H1 (cell line): ENCODE results near the gene CEACAM8. TPM values are rescaled to one million over a fixed set of nuclear protein-coding genes. Genes with fewer than 3 reads are reported as not detected.

Source experiments
- CTCF ChIA-PET: fragments of 300-600 bp; sonication (Branson Sonifier 250); formaldehyde crosslinking; loops from one replicate; lab custom pipeline; 2021; ENCODE audit not compliant: partially characterized antibody; lab: Charles Lee
- POLR2A ChIA-PET: fragments of 300-600 bp; sonication (Branson Sonifier 250); formaldehyde crosslinking; loops from one replicate; lab custom pipeline; 2021; ENCODE audit warnings: inconsistent platforms; ENCODE audit not compliant: partially characterized antibody; lab: Charles Lee
- DNase-seq, 2 experiments: peaks; one replicate each; pipeline versions ENCODE4 v3.0.0 to v3.0.0-alpha.2; 2010 to 2022; ENCODE audit warnings: low spot score in 2 of 2, low read depth in 1 of 2, mixed read lengths in 1 of 2
- FAIRE-seq: peaks from 2 replicates; lab custom pipeline; 2011; peaks lifted over from hg19 to GRCh38; lab: Jason Lieb, UNC
- H2AFZ ChIP-seq: 2 replicates; pipeline ENCODE4 v1.8.1; 2012; ENCODE audit warnings: low read length, inconsistent platforms
- H2AK5ac ChIP-seq: 2 replicates; pipeline ENCODE4 v1.6.1; 2013; ENCODE audit warnings: low read depth, low read length
- H2BK120ac ChIP-seq: replicated peaks from 2 replicates; pipeline ENCODE3; 2013; ENCODE audit warnings: low read depth, low read length, inconsistent platforms
- H2BK12ac ChIP-seq: 2 replicates; pipeline ENCODE4 v1.6.1; 2013; ENCODE audit warnings: low read depth, low read length
- H2BK15ac ChIP-seq: 2 replicates; pipeline ENCODE4 v1.6.1; 2013; ENCODE audit warnings: low read length
- H2BK20ac ChIP-seq: 2 replicates; pipeline ENCODE4 v1.6.1; 2013; ENCODE audit warnings: low read length
- H2BK5ac ChIP-seq: 2 replicates; pipeline ENCODE4 v1.6.1; 2013; ENCODE audit warnings: low read depth, low read length
- H3K14ac ChIP-seq: 2 replicates; pipeline ENCODE4 v1.6.1; 2013; ENCODE audit warnings: inconsistent platforms; ENCODE audit not compliant: insufficient read length
- H3K18ac ChIP-seq: 2 replicates; pipeline ENCODE4 v1.6.1; 2013; ENCODE audit warnings: low read length; ENCODE audit errors: extremely low read depth
- H3K23ac ChIP-seq: 2 replicates; pipeline ENCODE4 v1.6.1; 2013; ENCODE audit warnings: inconsistent platforms; ENCODE audit not compliant: insufficient read length
- H3K23me2 ChIP-seq: 2 replicates; pipeline ENCODE4 v1.6.1; 2013; ENCODE audit warnings: low read depth, low read length
- H3K27ac ChIP-seq: 2 replicates; pipeline ENCODE4 v1.6.1; 2011; ENCODE audit warnings: low read depth, low read length, inconsistent platforms
- H3K27me3 ChIP-seq, 4 experiments: replicated peaks in 1 of 4; 1 replicate in 1 of 4; 2 replicates in 3 of 4; pipeline versions ENCODE4 v1.6.1 to v1.8.1; 2011 to 2013; ENCODE audit warnings: low read length in 3 of 4, mild to moderate bottlenecking in 3 of 4, inconsistent platforms in 2 of 4, mixed read lengths in 2 of 4, moderate library complexity in 1 of 4; ENCODE audit not compliant: control insufficient read depth in 3 of 4, insufficient read depth in 3 of 4; ENCODE audit errors: extremely low read depth in 1 of 4
- H3K36me3 ChIP-seq, 4 experiments: 2 replicates each; pipeline versions ENCODE4 v1.6.1 to v1.8.1; 2011 to 2013; ENCODE audit warnings: mild to moderate bottlenecking in 4 of 4, low read length in 3 of 4, moderate library complexity in 2 of 4, control low read depth in 1 of 4, inconsistent platforms in 1 of 4; ENCODE audit not compliant: insufficient read depth in 4 of 4, control insufficient read depth in 2 of 4
- H3K4ac ChIP-seq: replicated peaks from 2 replicates; pipeline ENCODE3; 2013; ENCODE audit warnings: low read length, low read depth, mixed read lengths, inconsistent platforms; ENCODE audit not compliant: insufficient read length
- H3K4me1 ChIP-seq, 4 experiments: replicated peaks in 1 of 4; 1 replicate in 1 of 4; 2 replicates in 3 of 4; pipeline versions ENCODE4 v1.6.1 to v1.8.1; 2011 to 2013; ENCODE audit warnings: low read length in 3 of 4, inconsistent platforms in 2 of 4, mixed read lengths in 1 of 4; ENCODE audit not compliant: insufficient read depth in 4 of 4, control insufficient read depth in 3 of 4
- H3K4me2 ChIP-seq, 2 experiments: 2 replicates each; pipeline versions ENCODE4 v1.6.1 to v1.8.1; 2011 to 2013; ENCODE audit warnings: low read depth in 2 of 2, low read length in 2 of 2, control low read depth in 1 of 2, inconsistent platforms in 1 of 2, mild to moderate bottlenecking in 1 of 2; ENCODE audit not compliant: insufficient read depth in 1 of 2
- H3K4me3 ChIP-seq, 4 experiments: fragments of 200-600, 300-600 bp in 1 of 4; sonication (generic), shearing (Covaris generic), sonication (Bioruptor Twin) in 1 of 4; 2 replicates each; pipeline versions ENCODE4 v1.5.1 to v1.8.1; 2011 to 2016; ENCODE audit warnings: low read length in 4 of 4, low read depth in 3 of 4, control low read depth in 2 of 4, inconsistent platforms in 2 of 4, mild to moderate bottlenecking in 2 of 4, mixed read lengths in 1 of 4, moderate library complexity in 1 of 4; ENCODE audit not compliant: insufficient read depth in 2 of 4; ENCODE audit errors: extremely low read depth in 1 of 4
- H3K56ac ChIP-seq: replicated peaks from 2 replicates; pipeline ENCODE3; 2013; ENCODE audit warnings: low read depth, mild to moderate bottlenecking, mixed read lengths, low read length, inconsistent platforms; ENCODE audit not compliant: insufficient read length
- H3K79me1 ChIP-seq: 2 replicates; pipeline ENCODE4 v1.6.1; 2013; ENCODE audit warnings: low read depth, low read length, control low read depth
- H3K79me2 ChIP-seq, 2 experiments: 2 replicates each; pipeline versions ENCODE4 v1.6.1 to v1.8.1; 2012 to 2013; ENCODE audit warnings: low read length in 2 of 2, mild to moderate bottlenecking in 2 of 2, inconsistent platforms in 1 of 2; ENCODE audit not compliant: insufficient read depth in 2 of 2, control insufficient read depth in 1 of 2
- H3K9ac ChIP-seq, 4 experiments: replicated peaks in 1 of 4; 1 replicate in 1 of 4; 2 replicates in 3 of 4; pipeline versions ENCODE4 v1.6.1 to v1.8.1; 2011 to 2013; ENCODE audit warnings: low read depth in 3 of 4, low read length in 3 of 4, control low read depth in 2 of 4, mild to moderate bottlenecking in 2 of 4, moderate library complexity in 2 of 4, inconsistent platforms in 1 of 4; ENCODE audit errors: extremely low read depth in 1 of 4
- H3K9me3 ChIP-seq, 2 experiments: 2 replicates each; pipeline versions ENCODE4 v1.6.1 to v1.8.1; 2012 to 2013; ENCODE audit warnings: mild to moderate bottlenecking in 2 of 2, moderate library complexity in 2 of 2, control low read depth in 1 of 2, inconsistent platforms in 1 of 2, low read depth in 1 of 2, low read length in 1 of 2, mixed read lengths in 1 of 2; ENCODE audit not compliant: insufficient read depth in 2 of 2
- H4K20me1 ChIP-seq, 2 experiments: replicated peaks in 1 of 2; 2 replicates each; pipeline versions ENCODE3 to v1.8.1; 2011 to 2013; ENCODE audit warnings: inconsistent platforms in 2 of 2, low read length in 2 of 2, mild to moderate bottlenecking in 1 of 2; ENCODE audit not compliant: insufficient read depth in 2 of 2, control insufficient read depth in 1 of 2
- H4K5ac ChIP-seq: 2 replicates; pipeline ENCODE4 v1.6.1; 2013; ENCODE audit warnings: low read length, low read depth, mixed read lengths, inconsistent platforms; ENCODE audit not compliant: insufficient read length
- H4K8ac ChIP-seq: 2 replicates; pipeline ENCODE4 v1.8.0; 2013; ENCODE audit warnings: mild to moderate bottlenecking, moderate library complexity, low read length, inconsistent platforms; ENCODE audit not compliant: insufficient read depth; ENCODE audit errors: extremely low read depth
- H4K91ac ChIP-seq: replicated peaks from 2 replicates; pipeline ENCODE3; 2013; ENCODE audit warnings: low read length, mixed read lengths, inconsistent platforms; ENCODE audit not compliant: insufficient read length
- BCL11A ChIP-seq, 2 experiments: IDR thresholded peaks; one replicate each; pipeline ENCODE4 v1.6.1; 2011; ENCODE audit warnings: low read depth in 2 of 2, low read length in 2 of 2, mild to moderate bottlenecking in 2 of 2
- CBX8 ChIP-seq: fragments of 300-800, 300-1000 bp; sonication (generic); IDR thresholded peaks from 2 replicates; pipeline ENCODE4 v1.7.1; 2016; ENCODE audit warnings: low read depth, low read length, borderline replicate concordance
- CTBP2 ChIP-seq: IDR thresholded peaks from 2 replicates; pipeline ENCODE4 v1.7.0; 2011; ENCODE audit warnings: borderline replicate concordance, mild to moderate bottlenecking, moderate library complexity, mixed read lengths, low read length; ENCODE audit not compliant: insufficient read depth, insufficient read length
- GABPA ChIP-seq: IDR thresholded peaks from 2 replicates; pipeline ENCODE4 v1.6.1; 2011; ENCODE audit warnings: mild to moderate bottlenecking, low read length, moderate library complexity, borderline replicate concordance; ENCODE audit not compliant: insufficient read depth
- JUN ChIP-seq: IDR thresholded peaks from 2 replicates; pipeline ENCODE4 v1.6.1; 2011; ENCODE audit warnings: low read depth, mild to moderate bottlenecking, improper control_type of control experiment, low read length
- RFX5 ChIP-seq: IDR thresholded peaks from 2 replicates; pipeline ENCODE4 v1.6.1; 2011; ENCODE audit warnings: low read depth, low read length, improper control_type of control experiment, borderline replicate concordance
- WGBS, 2 experiments: shearing (Covaris generic) in 1 of 2; methylation state at CpG; one replicate each; pipeline versions ENCODE4 v1.1.6 to v1.1.7; 2013 to 2015; ENCODE audit warnings: low lambda C conversion rate in 2 of 2, mixed read lengths in 2 of 2, inconsistent platforms in 1 of 2, low coverage in 1 of 2, missing lambda C conversion rate in 1 of 2; ENCODE audit not compliant: insufficient replicate concordance in 2 of 2, insufficient coverage in 1 of 2, insufficient read length in 1 of 2; ENCODE audit errors: extremely low coverage in 1 of 2, missing lambda C conversion rate in 1 of 2; 5-methylcytosine and 5-hydroxymethylcytosine counted together
- polyA plus RNA-seq, 7 experiments: library from polyadenylated mRNA; depleted of rRNA in 3 of 7; stranded (reverse) in 5 of 7; unstranded in 2 of 7; fragments of >200 nt in 5 of 7; fragments of 200-250 nt in 2 of 7; gene quantifications; 1 replicate in 5 of 7; 2 replicates in 1 of 7; 4 replicates in 1 of 7; pipeline versions ENCODE4 v1.2.1 to v1.2.3, GENCODE V29; 2011 to 2013; ENCODE audit warnings: missing spikeins in 2 of 7, mixed read lengths in 2 of 7
- total RNA-seq: library from RNA; stranded (reverse); fragmentation: NEBNext Ultra II Directional; extraction: Animal tissue kit (Norgen Biotek cat#: 25700); gene quantifications from 2 replicates; pipeline ENCODE4 v1.2.1, GENCODE V29; 2021

Gene CEACAM8
- total and polyA plus RNA-seq, 2 of the 8 experiments (the other 6 are each of a cell fraction or from before 2014, with no cell fraction given) = not detected

GRCh38 chr19:42635233-42635539, 40.5 kb upstream of the CEACAM8 start:
- TF ChIP-seq JUN = no peak
- TF ChIP-seq RFX5 = no peak
- no peak for TF ChIP-seq GABPA
- no peak for TF ChIP-seq CTBP2
- no peak for TF ChIP-seq BCL11A (IDR thresholded peaks at IDR 0.05; ENCODE audit: low read depth in 2 of 2, low read length in 2 of 2)
- TF ChIP-seq CBX8 = no peak
- no peak overlapping the region for H4K5ac ChIP-seq
- no peak overlapping the region for H3K14ac ChIP-seq
- no peak for DNase-seq
- no peaks in the 10 kb centered on the region for H3K4me1 ChIP-seq
- 87% methylated on average over 1 of the region's 1 CpG; no CpG with 5 or more reads in 1 of the 2 experiments for WGBS, 2 experiments
- H3K9ac ChIP-seq = no peak overlapping the region
- H3K18ac ChIP-seq = no peak overlapping the region
- H2BK120ac ChIP-seq = no peak overlapping the region
- no peaks in the 10 kb centered on the region for H3K27me3 ChIP-seq
- H4K20me1 ChIP-seq = no peaks in the 10 kb centered on the region
- no peak overlapping the region for H2AK5ac ChIP-seq
- ChIA-PET POLR2A (no interaction called here), CTCF (interaction anchor here (0.7 kb wide), 1 partner anchor 20 kb away, joined by 3 read pairs; no protein-coding TSS in a partner anchor)
- H4K8ac ChIP-seq = no peak overlapping the region
- H3K9me3 ChIP-seq = peaks cover 56 to 64% of the 10 kb centered on the region in 2 experiments
- H4K91ac ChIP-seq = no peak overlapping the region
- no peaks in the 10 kb centered on the region for H3K36me3 ChIP-seq
- H3K27ac ChIP-seq = no peak overlapping the region
- no peak overlapping the region for H3K4me3 ChIP-seq
- H3K4me2 ChIP-seq = no peak overlapping the region
- no peaks in the 10 kb centered on the region for H3K79me1 ChIP-seq
- no peak overlapping the region for H2BK20ac ChIP-seq
- no peak for FAIRE-seq
- no peak overlapping the region for H2BK12ac ChIP-seq
- H3K23me2 ChIP-seq = no peaks in the 10 kb centered on the region
- no peaks in the 10 kb centered on the region; a peak in 1 of 4 replicates for H3K79me2 ChIP-seq
- H2AFZ ChIP-seq = no peak overlapping the region
- H2BK5ac ChIP-seq = no peak overlapping the region
- H3K4ac ChIP-seq = no peak overlapping the region
- no peak overlapping the region for H3K56ac ChIP-seq
- no peak overlapping the region for H2BK15ac ChIP-seq
- H3K23ac ChIP-seq = no peak overlapping the region
